ENCODE measurements around the gene ANKRD63.

ANKRD63 gene

DNA sequence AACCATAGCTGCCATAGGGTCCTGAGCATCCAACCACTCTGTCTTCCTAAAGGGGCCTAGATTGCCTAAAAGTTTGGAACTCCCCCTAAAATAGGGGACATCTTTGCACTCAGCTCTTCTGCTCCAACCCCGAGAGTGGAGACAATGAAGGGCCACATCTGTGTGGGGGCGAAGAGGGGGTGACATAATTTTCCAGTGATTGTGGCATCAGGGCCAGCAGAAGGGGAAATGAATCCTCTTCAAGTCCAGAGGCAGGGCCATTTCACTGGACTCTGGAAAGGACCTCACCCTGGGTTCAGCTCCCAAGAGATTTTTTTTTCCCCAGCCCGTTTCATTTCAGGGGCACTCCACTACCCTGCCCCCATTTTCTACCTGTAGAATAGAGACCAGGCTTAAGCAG lies 4.6 kb upstream of the ANKRD63 start:
- Histone ChIP-seq H3K27me3 (ENCODE audit: control insufficient read depth in 1 of 2, insufficient read depth in 2 of 2, low read length in 2 of 2) (peaks cover 13 to 33% of the 10 kb centered on the region in 2 donors), H3K9me3 (ENCODE audit: control insufficient read depth in 1 of 2, low read length in 2 of 2) (no peaks in the 10 kb centered on the region), H3K27ac (ENCODE audit: low read depth, low read length) (no peak overlapping the region), H3K4me3 (ENCODE audit: low read depth in 1 of 2, low read length in 2 of 2) (no peak overlapping the region), H3K36me3 (ENCODE audit: control insufficient read depth in 1 of 2, insufficient read depth in 2 of 2, low read length in 2 of 2) (peaks cover 2 to 4% of the 10 kb centered on the region in 2 donors), H3K4me1 (ENCODE audit: control insufficient read depth in 1 of 2, insufficient read depth in 2 of 2, low read length in 2 of 2) (peaks cover 7 to 9% of the 10 kb centered on the region in 2 donors), H3K9ac (ENCODE audit: low read depth in 1 of 2, low read length in 2 of 2) (no peak overlapping the region)

- peaks cover 2% of the 10 kb centered on the region in 2 donors for H3K36me3 ChIP-seq (ENCODE audit: control insufficient read depth in 1 of 2, insufficient read depth in 2 of 2, low read length in 2 of 2)
- no peak overlapping the region for H3K9ac ChIP-seq (ENCODE audit: low read depth in 1 of 2, low read length in 2 of 2)
- no peak overlapping the region for H3K4me3 ChIP-seq (ENCODE audit: low read depth in 1 of 2, low read length in 2 of 2)
- H3K27me3 ChIP-seq (ENCODE audit: control insufficient read depth in 1 of 2, insufficient read depth in 2 of 2, low read length in 2 of 2): peaks cover 19 to 28% of the 10 kb centered on the region in 2 donors
- no peaks in the 10 kb centered on the region for H3K9me3 ChIP-seq (ENCODE audit: control insufficient read depth in 1 of 2, low read length in 2 of 2)
- H3K4me1 ChIP-seq (ENCODE audit: control insufficient read depth in 1 of 2, insufficient read depth in 2 of 2, low read length in 2 of 2): peaks cover 7 to 9% of the 10 kb centered on the region in 2 donors
- no peak overlapping the region for H3K27ac ChIP-seq (ENCODE audit: low read depth, low read length)
Measured at GRCh38 chr15:40286794-40287193, 3.9 kb upstream of the ANKRD63 start.

DNA sequence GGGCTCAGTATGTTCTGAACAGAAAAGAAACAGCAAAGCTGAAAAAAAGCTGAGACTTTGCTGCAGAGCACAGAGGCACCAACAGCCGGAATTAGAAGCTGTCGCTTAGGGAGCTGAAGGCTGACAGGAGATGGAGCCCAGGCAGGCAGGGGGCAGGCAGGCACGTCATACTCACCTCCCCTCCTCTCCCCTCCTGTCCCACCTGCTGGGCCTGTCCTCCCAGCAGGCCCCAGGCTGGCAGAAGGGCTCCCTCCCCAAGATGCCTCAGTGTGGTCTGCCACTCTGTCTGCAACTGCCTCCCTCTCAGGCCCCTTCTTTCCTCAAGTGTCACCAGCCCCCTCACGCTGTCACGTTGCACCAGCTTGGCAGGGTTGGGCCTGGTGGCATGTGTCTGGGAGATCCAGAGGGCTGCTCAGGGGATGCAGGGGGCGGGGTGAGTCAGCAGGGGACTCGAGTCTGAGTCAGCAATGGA lies 3.2 kb upstream of the ANKRD63 start:
- Histone ChIP-seq H3K9ac (ENCODE audit: low read depth in 1 of 2, low read length in 2 of 2) (no peak overlapping the region), H3K27me3 (ENCODE audit: control insufficient read depth in 1 of 2, insufficient read depth in 2 of 2, low read length in 2 of 2) (peaks cover 25 to 34% of the 10 kb centered on the region in 2 donors), H3K4me1 (ENCODE audit: control insufficient read depth in 1 of 2, insufficient read depth in 2 of 2, low read length in 2 of 2) (peaks cover 3 to 9% of the 10 kb centered on the region in 2 donors), H3K27ac (ENCODE audit: low read depth, low read length) (no peak overlapping the region), H3K4me3 (ENCODE audit: low read depth in 1 of 2, low read length in 2 of 2) (no peak overlapping the region), H3K36me3 (ENCODE audit: control insufficient read depth in 1 of 2, insufficient read depth in 2 of 2, low read length in 2 of 2) (peaks cover 0 to 2% of the 10 kb centered on the region in 2 donors), H3K9me3 (ENCODE audit: control insufficient read depth in 1 of 2, low read length in 2 of 2) (no peaks in the 10 kb centered on the region)

GRCh38 chr15:40285554-40286011 lies 2.7 kb upstream of the ANKRD63 start:
- Histone ChIP-seq H3K27ac (ENCODE audit: low read depth, low read length) (no peak overlapping the region), H3K9ac (ENCODE audit: low read depth in 1 of 2, low read length in 2 of 2) (no peak overlapping the region), H3K27me3 (ENCODE audit: control insufficient read depth in 1 of 2, insufficient read depth in 2 of 2, low read length in 2 of 2) (peaks cover 30 to 39% of the 10 kb centered on the region in 2 donors), H3K4me1 (ENCODE audit: control insufficient read depth in 1 of 2, insufficient read depth in 2 of 2, low read length in 2 of 2) (peaks cover 0 to 9% of the 10 kb centered on the region in 2 donors), H3K4me3 (ENCODE audit: low read depth in 1 of 2, low read length in 2 of 2) (no peak overlapping the region), H3K36me3 (ENCODE audit: control insufficient read depth in 1 of 2, insufficient read depth in 2 of 2, low read length in 2 of 2) (peaks cover 0 to 2% of the 10 kb centered on the region in 2 donors), H3K9me3 (ENCODE audit: control insufficient read depth in 1 of 2, low read length in 2 of 2) (no peaks in the 10 kb centered on the region)

DNA sequence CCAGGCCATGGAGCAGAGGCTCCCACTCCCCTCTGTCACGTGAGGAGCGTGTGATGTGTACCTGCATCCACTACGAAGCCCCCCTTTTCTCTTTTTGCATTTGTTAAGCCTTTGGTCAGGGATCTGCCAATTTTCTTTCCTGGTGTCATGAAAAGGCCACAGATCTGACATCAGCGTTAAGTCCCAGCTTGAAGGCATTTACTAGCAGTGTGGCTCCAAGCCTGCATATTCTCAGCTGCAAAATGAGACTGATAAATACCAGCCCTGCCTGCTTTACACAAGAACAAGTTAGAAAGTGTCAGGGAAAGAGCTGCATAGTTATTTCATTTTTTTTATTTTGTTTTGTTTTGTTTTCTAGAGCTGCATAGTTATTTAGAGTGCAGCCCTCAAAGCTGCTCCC lies 2.3 kb upstream of the ANKRD63 start:
- Histone ChIP-seq H3K27me3 (ENCODE audit: control insufficient read depth in 1 of 2, insufficient read depth in 2 of 2, low read length in 2 of 2) (peaks cover 35 to 43% of the 10 kb centered on the region in 2 donors), H3K4me1 (ENCODE audit: control insufficient read depth in 1 of 2, insufficient read depth in 2 of 2, low read length in 2 of 2) (peaks cover 0 to 9% of the 10 kb centered on the region in 2 donors), H3K9me3 (ENCODE audit: control insufficient read depth in 1 of 2, low read length in 2 of 2) (no peaks in the 10 kb centered on the region), H3K27ac (ENCODE audit: low read depth, low read length) (no peak overlapping the region), H3K4me3 (ENCODE audit: low read depth in 1 of 2, low read length in 2 of 2) (no peak overlapping the region), H3K36me3 (ENCODE audit: control insufficient read depth in 1 of 2, insufficient read depth in 2 of 2, low read length in 2 of 2) (peaks cover 0 to 2% of the 10 kb centered on the region in 2 donors), H3K9ac (ENCODE audit: low read depth in 1 of 2, low read length in 2 of 2) (no peak overlapping the region)

DNA sequence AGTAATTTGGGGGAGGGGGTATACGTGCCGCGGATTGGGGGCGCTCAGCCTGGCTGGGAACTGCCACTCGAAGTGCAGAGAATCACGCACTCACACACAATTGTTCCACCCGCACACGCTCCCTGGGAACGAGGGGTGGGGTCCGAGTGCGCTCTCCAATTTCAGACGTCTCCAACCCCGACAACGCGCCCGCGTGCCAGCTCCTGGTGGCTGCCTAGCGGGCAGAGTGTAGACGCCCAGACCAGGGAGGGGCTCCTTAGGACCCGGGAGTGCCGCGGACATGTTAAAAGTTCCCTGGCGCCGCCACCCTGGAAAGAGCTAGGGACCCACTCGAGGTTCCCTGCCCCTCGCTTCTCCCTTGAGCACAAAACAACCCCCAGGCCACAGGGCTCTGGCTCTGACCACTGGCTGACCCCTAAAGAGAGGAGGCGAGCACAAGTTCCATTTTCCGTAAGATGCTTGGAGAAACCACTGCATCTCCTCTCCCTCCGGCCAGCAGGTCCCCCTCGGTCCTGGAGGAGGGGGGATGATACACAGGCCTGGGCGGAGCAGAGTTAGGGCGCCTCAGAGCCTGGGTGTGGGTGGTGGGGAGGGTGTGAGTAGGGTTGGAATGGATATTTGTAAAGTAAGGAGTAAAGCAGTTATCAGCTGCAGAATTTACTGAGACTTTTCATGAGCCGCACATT lies 894 bp upstream of the ANKRD63 start:
- H3K9ac ChIP-seq (ENCODE audit: low read depth in 1 of 2, low read length in 2 of 2): no peak overlapping the region
- peaks cover 43 to 57% of the 10 kb centered on the region in 2 donors for H3K27me3 ChIP-seq (ENCODE audit: control insufficient read depth in 1 of 2, insufficient read depth in 2 of 2, low read length in 2 of 2)
- no peak overlapping the region for H3K4me3 ChIP-seq (ENCODE audit: low read depth in 1 of 2, low read length in 2 of 2)
- no peaks in the 10 kb centered on the region for H3K36me3 ChIP-seq (ENCODE audit: control insufficient read depth in 1 of 2, insufficient read depth in 2 of 2, low read length in 2 of 2)
- H3K4me1 ChIP-seq (ENCODE audit: control insufficient read depth in 1 of 2, insufficient read depth in 2 of 2, low read length in 2 of 2): peaks cover 4 to 7% of the 10 kb centered on the region in 2 donors
- H3K27ac ChIP-seq (ENCODE audit: low read depth, low read length): no peak overlapping the region
- no peaks in the 10 kb centered on the region for H3K9me3 ChIP-seq (ENCODE audit: control insufficient read depth in 1 of 2, low read length in 2 of 2)

DNA sequence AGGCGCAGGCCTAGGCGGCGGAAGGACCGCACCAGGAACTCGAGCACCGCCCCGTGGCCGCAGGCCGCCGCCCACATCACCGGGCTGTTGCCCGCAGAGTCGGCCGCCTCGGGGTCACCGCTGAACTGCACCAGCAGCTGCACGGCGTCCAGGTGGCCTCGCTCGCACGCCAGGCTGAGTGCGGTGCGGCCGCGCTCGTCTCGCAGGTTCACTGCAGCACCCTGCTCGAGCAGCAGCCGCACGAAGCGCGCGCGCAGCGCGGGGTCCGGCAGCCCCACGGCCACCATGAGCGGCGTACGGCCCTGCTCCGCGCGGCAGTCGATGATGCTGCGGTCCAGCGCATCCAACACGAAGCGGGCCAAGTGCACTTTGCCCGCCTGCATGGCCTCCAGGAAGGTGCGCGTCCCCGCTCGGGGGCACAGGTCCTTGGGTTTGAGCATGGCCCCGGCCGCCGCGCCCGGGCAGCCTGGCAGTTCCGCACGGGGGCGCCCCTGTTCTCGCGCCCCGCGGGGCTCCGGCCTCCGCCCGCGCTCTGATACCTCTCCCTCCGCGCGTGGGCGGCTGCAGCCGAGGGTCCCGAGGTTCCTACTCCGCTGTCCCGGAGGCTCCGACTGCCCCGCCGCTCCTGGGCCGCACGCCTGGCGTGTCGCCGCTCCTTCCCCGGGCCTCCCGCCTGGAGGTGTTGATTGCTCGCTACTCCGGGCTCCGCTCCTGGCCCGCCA lies 556 bp downstream of the ANKRD63 start:
- H3K9ac ChIP-seq (ENCODE audit: low read depth in 1 of 2, low read length in 2 of 2): no peak overlapping the region

GRCh38 chr15:40281801-40282146 lies 1.1 kb downstream of the ANKRD63 start:
- no peak overlapping the region for H3K9ac ChIP-seq (ENCODE audit: low read depth in 1 of 2, low read length in 2 of 2)
- no peak overlapping the region for H3K27ac ChIP-seq (ENCODE audit: low read depth, low read length)

More for the DNA sequence above, 556 bp downstream of the ANKRD63 start:
- H3K4me1 ChIP-seq (ENCODE audit: control insufficient read depth in 1 of 2, insufficient read depth in 2 of 2, low read length in 2 of 2): peaks cover 4 to 11% of the 10 kb centered on the region in 2 donors
- peak overlapping the region; percentile 50 to 65 for H3K4me3 ChIP-seq (ENCODE audit: low read depth in 1 of 2, low read length in 2 of 2)
- no peaks in the 10 kb centered on the region for H3K36me3 ChIP-seq (ENCODE audit: control insufficient read depth in 1 of 2, insufficient read depth in 2 of 2, low read length in 2 of 2)
- H3K9me3 ChIP-seq (ENCODE audit: control insufficient read depth in 1 of 2, low read length in 2 of 2): no peaks in the 10 kb centered on the region
- H3K27me3 ChIP-seq (ENCODE audit: control insufficient read depth in 1 of 2, insufficient read depth in 2 of 2, low read length in 2 of 2): peaks cover 53 to 65% of the 10 kb centered on the region in 2 donors
- H3K27ac ChIP-seq (ENCODE audit: low read depth, low read length): no peak overlapping the region

DNA sequence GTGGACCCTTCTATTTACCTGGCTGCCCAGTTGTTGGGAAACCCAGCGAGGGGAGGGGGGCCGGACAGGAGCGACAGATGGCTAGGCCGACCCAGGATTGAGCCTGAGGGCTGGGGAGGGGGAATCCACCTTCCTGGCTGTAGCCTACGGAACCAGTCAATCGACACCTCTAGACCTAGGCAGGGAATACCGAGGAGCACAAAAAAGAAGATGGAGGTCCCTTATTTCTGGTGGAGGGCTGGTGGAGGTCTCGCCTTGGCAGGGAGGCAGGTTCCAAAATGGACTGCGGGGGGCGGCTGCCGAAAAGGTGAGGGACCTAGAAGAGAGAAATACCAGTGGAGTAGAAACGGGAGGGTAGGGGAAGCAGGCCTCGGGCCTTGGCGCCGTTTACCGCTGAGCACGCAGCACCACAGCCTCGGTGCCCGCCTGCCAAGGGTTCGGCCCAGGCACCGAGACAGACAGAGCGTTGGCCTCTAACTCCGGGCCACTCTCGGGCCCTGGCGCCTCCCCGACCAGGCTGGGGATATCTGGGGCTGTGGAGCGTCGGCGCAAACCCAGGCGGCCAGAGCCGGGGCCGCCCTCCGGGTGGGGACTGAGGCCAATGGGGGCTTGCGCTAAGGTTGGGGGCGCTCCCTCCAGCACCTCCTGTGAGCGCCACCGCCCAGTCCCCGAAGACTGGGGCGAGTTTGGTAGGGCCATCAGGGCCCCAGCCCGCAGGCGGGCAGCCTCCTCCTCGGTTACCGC lies 1.6 kb downstream of the ANKRD63 start:
- Histone ChIP-seq H3K9ac (ENCODE audit: low read depth in 1 of 2, low read length in 2 of 2) (no peak overlapping the region), H3K4me3 (ENCODE audit: low read depth in 1 of 2, low read length in 2 of 2) (no peak overlapping the region), H3K27ac (ENCODE audit: low read depth, low read length) (no peak overlapping the region), H3K36me3 (ENCODE audit: control insufficient read depth in 1 of 2, insufficient read depth in 2 of 2, low read length in 2 of 2) (no peaks in the 10 kb centered on the region), H3K4me1 (ENCODE audit: control insufficient read depth in 1 of 2, insufficient read depth in 2 of 2, low read length in 2 of 2) (peaks cover 4 to 11% of the 10 kb centered on the region in 2 donors), H3K27me3 (ENCODE audit: control insufficient read depth in 1 of 2, insufficient read depth in 2 of 2, low read length in 2 of 2) (peaks cover 50 to 65% of the 10 kb centered on the region in 2 donors), H3K9me3 (ENCODE audit: control insufficient read depth in 1 of 2, low read length in 2 of 2) (no peaks in the 10 kb centered on the region)

More at GRCh38 chr15:40281801-40282146, 1.1 kb downstream of the ANKRD63 start:
- Histone ChIP-seq H3K9me3 (ENCODE audit: control insufficient read depth in 1 of 2, low read length in 2 of 2) (no peaks in the 10 kb centered on the region), H3K4me1 (ENCODE audit: control insufficient read depth in 1 of 2, insufficient read depth in 2 of 2, low read length in 2 of 2) (peaks cover 4 to 11% of the 10 kb centered on the region in 2 donors), H3K36me3 (ENCODE audit: control insufficient read depth in 1 of 2, insufficient read depth in 2 of 2, low read length in 2 of 2) (no peaks in the 10 kb centered on the region), H3K4me3 (ENCODE audit: low read depth in 1 of 2, low read length in 2 of 2) (peak overlapping the region in 1 of 2 donors; percentile 65), H3K27me3 (ENCODE audit: control insufficient read depth in 1 of 2, insufficient read depth in 2 of 2, low read length in 2 of 2) (peaks cover 53 to 65% of the 10 kb centered on the region in 2 donors)

Measured in duodenal mucosa (tissue), 2 donors.